ENCODE results near the gene IL23R.

The IL23R gene

DNA sequence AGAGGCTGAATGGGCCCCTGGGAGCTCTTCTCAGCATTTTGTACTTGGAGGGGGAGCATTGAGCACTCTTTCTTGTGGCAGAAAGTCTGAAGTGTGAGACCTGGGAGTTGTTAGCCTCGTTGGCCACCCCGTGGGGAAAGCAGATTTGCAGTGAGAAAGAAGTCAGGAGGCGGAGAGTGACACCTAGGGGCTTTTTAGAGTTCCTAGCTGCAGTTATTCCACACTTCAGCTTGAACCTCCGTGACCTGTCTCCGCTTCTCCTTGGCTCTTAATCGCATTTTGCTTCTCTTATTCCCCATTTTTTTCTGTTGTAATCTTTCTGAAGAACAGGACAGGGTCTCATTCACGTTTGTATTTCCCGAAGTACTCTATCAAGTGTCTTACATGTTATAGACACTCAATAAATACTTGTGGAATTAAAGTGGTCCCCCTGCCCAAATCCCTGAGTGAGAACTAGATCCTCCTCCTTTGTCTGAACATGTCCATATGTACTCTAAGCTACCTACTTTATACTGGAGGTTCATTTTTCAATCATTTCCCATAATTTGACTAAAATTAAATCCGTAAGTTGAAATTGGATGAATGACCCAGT lies 17.0 kb upstream of the IL23R start:
- peak; percentile 76 for DNase-seq

DNA sequence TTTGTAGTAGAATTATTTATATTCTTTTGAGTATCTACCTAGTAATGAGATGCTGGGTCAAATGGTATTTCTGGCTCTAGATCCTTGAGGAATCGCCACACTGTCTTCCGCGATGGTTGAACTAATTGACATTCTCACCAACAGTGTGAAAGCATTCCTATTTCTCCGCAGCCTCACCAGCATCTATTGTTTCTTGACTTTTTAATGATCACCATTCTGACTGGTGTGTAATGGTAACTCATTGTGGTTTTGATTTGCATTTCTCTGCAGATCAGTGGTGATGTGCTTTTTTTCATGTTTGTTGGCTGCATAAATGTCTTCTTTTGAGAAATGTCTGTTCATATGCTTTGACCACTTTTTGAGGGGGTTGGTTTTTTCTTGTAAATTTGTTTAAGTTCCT lies 15.3 kb upstream of the IL23R start:
- no peak for DNase-seq

DNA sequence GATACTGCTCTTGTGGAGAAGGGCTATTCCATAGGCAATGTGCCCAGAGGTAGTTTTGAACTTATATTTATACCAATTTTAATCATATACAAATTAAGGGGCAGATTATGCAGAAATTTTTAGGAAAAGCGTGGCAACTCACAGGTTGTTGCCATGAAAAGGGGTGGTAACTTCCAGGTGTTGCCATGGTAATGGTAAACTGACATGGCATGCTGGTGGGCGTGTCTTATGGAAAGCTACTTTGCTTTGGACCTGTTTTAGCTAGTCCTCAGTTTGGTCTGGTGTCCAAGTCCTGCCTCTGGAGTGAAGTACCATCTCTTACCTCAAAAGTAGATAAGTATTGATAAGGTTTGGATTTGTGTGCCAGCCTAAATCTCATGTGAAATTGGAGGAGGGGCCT lies 7.9 kb upstream of the IL23R start:
- DNase-seq, result no peak

DNA sequence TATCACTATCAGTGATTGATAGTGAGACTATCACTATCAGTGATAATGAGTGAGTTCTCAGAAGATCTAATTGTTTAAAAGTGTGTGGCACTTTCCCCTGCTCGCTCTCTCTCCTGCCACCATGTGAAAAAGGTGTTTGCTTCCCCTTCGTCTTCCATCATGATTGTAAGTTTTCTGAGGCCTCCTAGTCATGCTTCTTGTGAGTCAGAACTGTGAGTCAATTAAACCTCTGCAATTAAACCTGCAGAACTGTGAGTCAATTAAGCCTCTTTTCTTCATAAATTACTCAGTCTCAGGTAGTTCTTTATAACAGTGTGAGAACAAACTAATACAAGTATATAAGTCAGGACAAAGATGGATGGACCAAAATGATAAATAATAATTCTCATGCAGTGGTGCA lies 7.0 kb upstream of the IL23R start:
- no peak for DNase-seq

DNA sequence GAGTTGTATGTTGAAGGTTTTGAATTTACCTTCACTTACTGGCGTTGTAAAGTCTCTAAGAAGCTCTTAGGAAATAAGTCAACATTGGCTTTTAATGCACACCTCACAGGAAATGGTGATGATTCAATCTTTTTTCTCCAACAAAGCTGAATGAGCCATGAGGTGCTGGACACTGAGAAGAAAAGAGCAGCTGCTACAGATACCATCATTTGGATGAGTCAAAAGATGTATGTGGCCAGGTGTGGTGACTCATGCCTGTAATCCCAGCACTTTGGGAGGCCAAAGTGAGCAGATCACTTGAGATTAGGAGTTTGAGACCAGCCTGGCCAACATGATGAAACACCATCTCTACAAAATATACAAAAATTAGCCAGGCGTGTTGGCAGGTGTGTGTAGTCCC lies 3.3 kb upstream of the IL23R start:
- no peak for DNase-seq

DNA sequence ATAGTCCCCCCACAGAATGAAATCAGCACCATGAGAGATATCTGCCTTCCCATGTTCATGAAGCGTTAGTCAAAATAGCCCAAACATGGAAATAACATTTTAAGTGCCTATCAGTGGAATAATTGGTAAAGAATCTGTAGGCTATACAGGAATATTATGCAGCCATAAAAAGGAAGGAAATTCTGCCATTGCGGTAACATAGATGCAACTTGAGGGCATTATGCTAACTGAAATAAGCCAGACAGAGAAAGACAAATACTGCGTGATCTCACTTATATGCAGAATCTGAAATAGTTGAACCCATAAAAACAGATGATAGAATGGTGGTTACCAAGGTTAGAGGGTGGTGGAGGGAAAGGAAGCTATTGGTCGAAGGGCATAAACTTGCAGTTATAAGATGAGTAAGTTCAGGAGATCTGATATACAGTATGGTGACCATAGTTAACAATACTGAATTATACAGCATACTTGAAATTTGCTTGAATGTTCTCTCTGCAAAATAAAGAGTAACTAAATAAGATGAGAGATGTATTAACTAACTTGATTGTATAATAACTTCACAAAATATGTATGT lies 699 bp upstream of the IL23R start:
- no peak for DNase-seq

DNA sequence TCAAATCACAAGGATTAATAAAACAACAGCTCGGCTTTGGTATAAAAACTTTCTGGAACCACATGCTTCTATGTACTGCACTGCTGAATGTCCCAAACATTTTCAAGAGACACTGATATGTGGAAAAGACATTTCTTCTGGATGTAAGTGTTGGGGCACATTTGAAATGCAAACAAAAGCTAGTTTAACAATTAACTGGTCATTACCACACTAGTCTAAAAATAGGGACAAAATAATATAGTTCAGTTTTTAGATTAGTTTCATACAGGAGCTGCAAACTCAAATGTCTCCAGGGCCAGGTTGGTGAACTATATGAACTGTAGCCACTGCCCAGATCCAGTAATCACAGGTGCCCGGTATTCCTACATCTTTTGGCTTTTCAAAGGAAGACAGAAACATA lies 3.2 kb downstream of the IL23R start:
- DNase-seq, result no peak

DNA sequence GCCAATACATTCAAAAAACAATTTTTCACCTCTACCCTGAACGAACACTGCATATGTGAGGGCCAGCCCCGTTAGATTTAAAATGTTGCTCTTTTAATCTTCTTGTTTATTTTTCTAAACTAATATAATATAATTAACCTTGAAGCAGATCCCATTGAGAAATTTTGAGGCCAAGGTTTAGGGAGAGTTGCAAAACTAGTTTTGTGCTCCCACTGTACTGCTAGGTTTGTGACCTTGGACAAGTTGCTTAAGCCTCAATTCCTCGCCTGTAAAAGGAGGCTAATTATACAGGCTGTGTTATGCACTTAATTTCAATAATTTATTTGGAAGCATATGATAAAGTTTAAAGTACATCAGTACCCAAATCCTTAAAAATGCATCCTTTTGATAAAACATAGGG lies 3.7 kb downstream of the IL23R start:
- DNase-seq, result no peak

DNA sequence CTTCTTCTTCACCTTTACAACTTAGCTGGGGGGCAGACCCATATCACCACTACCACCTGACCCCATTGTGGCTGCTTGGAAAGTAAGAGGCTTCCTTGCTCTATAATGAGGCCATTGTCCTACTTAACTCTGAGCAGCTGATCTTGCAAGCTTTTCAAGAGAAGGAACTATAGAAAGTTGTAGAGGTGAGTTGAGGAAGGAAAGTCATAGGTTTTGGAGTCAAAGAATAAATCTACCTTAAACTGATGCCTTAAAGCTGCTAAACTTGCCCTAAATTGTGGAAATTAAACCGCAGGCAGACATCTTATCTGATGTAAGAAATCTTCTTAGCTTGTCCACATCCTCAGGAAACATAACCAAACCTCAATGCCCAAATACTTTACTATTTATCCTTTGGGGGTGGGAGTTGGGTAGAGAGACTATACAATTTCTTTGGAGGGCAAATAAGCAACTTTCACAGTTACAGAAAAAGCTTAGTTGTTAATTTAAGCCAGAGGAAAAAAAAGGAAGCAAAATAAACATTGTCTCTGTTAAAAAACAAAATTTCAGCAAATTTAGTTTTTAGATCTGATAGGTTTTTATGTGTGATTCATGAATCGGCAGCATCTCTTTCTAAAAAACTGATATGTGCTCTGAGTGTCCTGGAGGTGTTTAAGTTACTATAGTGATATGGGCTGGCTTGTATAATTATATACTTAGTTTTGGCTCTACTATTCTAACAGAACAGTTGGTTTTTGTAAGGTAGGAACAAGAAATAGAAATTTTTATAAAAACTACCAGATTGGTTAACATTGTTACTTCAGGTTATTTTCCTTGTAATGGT lies 4.7 kb downstream of the IL23R start:
- DNase-seq, result no peak

DNA sequence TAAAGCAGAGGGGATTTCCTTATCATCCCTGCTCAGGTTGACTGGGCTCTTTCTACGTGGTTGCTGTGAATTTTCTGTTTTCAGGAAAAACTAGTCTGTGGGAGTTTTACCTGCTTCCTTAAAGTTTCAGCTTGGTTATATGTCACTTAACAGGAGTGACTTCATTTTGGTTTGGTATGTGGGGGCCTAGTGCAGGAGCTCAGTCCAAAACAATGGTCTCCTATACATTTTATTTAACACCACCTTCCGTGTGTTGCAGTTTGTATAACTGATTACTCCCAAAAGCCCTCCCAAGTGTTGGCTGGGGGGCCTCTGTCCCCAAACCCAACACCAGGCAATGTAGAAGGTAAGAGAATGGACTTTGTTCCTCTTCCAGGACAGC lies 5.3 kb downstream of the IL23R start:
- no peak for DNase-seq

DNA sequence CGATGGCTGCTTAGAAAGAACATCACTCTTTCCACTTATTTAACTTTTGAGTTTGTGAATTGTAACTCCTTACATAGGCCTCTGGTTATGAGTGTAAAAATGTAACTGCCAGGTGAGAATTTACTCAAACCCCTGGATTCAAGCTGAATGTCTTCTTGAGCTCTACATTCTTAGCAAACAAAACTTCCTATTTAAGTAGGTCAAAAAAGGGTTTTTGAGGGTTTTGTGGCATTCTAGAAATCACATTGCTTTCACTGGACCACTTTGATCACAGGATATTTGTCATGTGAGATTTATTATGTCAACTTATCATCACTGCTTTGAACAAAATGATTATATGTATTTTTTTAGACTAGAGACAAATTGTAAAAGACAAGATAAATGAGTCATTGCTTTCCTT lies 5.7 kb downstream of the IL23R start:
- no peak for DNase-seq

DNA sequence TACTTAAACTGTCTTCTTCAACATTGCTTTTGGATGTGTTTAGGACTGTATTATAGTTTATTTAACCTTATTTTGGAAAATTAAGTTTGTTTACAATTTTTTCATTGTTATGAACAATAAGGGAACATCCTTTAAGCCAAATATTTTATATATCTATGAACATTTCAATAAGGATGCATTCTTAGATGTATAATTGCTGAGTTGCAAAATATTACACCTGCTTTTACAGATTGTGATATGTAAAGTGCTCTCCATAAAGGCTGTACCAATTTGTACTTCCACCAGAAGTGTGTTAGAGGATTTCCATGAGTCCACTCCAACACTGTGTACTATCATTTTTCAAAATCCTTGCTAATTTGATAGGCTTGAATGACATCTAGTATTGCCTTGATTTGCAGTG lies 7.7 kb downstream of the IL23R start:
- no peak for DNase-seq

DNA sequence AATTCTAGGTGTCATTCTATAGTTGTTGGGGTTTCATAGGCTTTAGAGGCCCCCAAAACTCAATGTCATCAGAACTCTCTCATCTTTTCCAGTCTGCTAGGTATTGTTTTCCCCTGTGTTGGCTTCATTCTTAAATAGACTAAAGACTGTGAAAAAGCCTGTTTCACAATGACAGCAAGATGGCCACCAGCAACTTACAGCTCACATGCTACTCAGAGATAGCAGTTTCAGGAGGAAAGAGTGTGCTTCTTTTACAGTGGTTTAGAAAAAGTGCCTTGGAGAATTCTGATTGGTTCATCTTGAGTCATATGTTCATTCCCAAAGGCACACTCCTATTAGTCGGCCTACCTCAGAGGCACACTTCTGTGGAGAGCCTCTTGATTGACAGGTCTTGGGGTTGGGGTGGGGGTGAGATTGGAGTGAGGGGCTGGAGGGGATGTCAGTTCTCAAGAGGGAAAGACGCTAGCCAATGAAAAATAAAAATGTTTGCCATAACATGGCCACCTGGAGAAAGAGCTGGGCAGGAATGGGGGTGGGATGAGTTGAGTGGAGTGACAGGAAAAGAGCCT lies 8.5 kb downstream of the IL23R start:
- no peak for DNase-seq

DNA sequence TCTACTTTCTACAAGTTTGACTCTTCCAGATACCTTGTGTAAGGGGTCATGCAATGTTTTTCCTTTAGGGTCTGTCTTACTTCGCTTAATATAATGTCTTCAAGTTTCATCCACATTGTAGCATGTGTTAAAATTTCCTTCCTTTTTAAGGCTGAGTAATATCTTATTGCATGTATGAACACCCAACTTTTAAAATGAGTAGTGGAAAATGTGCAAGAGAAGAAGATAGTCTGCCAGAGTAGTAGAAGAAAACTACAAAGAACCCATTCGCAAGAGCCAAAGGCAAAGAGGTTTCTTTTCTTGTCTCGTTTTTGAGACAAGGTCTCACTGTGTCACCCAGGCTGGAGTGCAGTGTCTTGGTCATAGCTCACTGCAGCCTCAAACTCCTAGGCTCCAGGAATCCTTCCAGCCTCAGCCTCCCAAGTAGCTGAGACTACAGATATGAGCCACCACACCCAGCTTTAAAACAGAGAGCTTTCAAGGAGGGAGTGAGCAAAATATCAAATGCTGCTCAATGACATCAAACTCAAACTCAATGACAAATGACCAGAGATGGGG lies 9.4 kb downstream of the IL23R start:
- DNase-seq, result no peak

DNA sequence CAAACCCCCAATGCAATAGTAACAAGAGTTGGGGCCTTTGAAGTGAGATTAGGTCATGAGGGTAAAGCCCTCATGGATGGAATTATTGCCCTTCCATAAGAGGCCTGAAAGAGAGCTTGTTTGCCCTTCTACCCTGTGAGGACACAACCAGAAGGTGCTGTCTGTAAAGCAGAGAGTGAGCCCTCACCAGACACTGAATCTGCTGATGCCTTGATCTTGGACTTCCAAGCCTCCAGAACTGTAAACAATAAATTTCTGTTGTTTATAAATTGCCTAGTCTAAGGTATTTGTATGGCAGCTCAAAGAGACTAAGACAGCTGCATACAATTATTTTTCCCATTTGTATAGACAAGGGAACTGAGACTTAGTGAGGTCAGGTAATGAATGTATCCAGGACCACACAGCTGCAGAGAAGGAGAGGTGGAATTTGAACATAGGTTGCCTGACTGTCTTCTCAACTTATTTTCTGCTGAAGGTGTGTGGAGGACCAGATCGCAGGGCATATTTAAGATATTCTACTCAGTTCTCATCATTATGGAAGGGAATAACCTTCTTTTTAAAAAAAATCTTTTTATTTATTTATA lies 18.7 kb downstream of the IL23R start:
- no peak for DNase-seq

DNA sequence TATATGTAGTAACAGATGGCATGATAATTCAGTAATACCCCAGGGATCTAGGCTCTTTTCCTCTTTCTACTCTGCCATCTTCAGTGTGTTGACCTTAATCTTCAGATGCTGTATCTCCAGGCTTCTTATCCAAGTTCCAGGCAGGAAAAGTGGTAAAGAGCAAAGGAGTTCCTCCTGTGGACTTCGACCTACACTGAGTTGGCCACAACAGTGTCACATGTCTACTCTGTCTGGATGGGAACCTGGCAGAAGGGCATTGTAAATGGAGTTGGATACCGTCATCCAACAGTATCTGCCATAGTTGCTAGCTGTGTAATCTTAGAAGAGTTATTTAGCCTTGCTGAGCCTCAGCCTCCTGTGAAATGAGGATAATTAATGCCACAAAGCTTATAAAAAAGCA lies 21.9 kb downstream of the IL23R start:
- DNase-seq, result no peak

DNA sequence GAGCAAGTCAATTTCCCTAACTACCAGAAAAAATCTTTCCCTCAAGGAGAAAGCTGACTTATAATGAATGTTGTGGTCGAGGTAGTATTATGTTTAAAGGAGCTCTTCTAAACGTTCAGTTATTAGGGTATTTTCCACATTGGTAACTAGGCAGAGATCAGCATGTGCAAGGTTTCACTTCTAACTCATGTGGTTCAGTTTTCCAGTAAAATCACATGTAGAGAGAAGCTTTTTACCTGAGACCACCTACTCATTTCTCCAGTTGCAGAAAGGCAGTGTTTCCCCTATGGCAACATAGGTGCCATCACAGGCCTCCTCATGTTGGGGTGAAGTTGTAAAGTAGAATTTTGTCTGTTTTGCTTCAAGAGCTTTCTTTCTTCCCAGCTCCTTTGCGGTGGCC lies 23.7 kb downstream of the IL23R start:
- no peak for DNase-seq

DNA sequence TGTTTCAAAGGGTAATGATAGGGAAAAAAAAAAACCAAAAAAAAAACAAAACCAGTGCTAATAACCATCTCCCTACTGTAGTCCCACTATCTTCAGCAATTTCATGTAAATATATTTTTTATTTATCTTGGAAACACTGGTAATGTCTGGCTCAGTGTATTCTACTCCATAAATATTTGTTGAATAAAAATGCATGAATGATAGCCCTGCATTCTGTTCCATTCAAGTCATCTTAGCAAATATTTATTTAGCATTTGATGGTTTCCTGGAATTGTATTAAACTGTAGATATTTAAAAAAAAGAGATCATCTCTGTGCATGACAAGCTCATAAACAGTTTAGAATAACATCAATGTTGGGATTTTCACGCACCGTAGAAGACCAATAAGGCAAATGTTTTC lies 24.2 kb downstream of the IL23R start:
- no peak for DNase-seq

DNA sequence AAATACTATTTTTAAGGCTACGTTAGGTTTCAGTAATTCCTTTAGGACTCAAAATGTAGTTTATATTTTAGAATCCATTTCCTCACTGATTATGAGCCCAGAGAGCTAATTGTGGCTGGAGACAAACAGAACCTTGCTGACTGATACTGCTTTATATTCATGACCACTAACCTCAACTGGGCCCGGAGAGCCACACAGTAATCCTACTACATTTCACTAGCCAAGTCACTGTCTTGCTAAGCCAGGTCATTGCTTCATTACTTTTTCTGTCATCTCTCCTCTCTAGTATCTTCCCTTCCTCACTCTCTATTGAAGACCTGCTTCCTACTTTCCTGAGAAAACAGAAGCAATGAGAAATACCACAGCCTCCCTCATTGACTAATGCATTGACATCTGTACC lies 24.7 kb downstream of the IL23R start:
- no peak for DNase-seq

DNA sequence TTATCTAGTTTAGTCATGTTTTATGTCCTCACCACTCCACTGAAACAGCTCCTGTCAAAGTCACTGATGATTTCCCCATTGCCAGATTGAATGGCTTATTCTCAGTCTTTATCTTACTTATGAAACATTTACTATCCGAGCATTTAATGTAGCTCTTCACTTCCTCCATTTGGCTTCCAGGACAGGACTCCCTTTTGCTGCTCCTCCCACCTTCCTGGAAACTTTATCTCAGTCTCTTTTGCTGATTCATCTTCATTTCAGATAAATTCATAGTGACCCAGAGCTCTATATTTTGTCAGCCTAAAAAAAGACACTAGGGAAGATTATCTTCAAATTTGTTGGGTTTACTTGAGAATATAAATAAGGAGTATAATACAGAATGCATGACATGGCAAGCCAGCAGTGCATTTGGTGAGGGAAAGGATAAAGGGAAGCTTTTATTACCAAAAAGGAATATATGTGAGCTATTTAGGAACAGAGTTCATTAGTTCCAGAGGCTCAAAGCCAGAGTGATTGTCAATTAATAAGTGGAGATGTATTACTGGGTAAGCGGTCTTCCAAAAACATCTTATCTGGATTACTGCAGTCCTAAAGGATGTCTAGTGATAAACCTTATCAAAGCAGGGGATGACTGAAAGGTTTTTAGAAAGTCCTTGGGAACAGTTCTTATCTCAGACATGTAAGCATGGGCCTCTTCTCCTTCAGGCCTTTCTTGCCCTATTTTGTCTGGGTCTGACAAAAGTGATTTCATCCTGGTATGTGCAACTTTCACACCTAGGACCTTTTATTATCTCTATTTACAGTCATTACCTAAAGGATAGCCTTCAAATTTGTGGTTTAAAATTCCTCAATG lies 25.6 kb downstream of the IL23R start:
- no peak for DNase-seq

DNA sequence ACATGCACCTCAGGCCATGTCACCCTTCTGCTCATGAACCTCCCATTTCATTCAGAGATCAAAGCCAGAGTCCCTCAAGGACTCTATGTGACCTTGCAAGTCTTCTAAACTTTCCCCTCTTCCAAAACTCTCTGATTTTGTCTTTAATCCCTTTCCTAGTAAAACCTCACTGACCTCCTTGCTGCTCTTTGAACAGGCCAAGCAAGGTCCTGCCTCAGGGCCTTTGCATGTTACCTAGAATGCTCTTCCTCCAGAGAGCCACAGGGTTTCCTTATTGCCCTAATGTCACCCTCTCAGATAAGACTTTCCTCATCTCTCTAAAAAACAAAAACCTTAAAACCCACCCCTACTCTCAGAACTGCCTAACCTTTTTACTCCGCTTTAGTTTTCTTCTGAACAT lies 26.6 kb downstream of the IL23R start:
- no peak for DNase-seq

DNA sequence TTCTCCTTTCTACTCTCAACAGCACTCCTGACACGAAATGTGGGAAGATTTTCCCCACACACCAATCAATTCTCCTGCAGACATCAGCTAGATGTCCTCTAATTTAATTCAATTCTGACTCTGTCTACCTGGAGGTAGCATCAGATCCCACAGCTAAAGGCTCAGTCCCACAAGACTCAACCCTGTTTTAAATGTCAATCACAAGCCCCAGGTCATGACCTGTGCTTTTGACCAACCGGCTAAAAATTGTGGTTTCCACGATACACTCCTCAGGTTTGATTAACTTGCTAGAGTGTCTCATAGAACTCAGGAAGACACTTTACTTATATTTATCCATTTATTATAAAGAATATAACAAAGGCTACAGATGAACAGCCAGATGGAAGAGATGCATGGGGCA lies 27.4 kb downstream of the IL23R start:
- DNase-seq, result no peak
